Liver (tissue), 9 donors: ENCODE results near the gene FILIP1. TPM values are rescaled to one million over a fixed set of nuclear protein-coding genes. Genes with fewer than 3 reads are reported as not detected.

ENCODE experiments used
- DNase-seq: peaks from one replicate; pipeline ENCODE4 v3.0.0-alpha.2; 2017; ENCODE audit warnings: low spot score
- H3K27ac ChIP-seq, 2 donors: one replicate each; pipeline ENCODE4 v1.7.0; 2013; ENCODE audit warnings: inconsistent platforms in 2 of 2, low read length in 2 of 2, control low read depth in 1 of 2, low read depth in 1 of 2, mild to moderate bottlenecking in 1 of 2
- H3K27me3 ChIP-seq, 4 donors: one replicate each; pipeline versions ENCODE4 v1.6.1 to v1.7.0; 2013; ENCODE audit warnings: low read length in 3 of 4, inconsistent platforms in 1 of 4, mild to moderate bottlenecking in 1 of 4, moderate library complexity in 1 of 4; ENCODE audit not compliant: control insufficient read depth in 4 of 4, insufficient read depth in 4 of 4
- H3K36me3 ChIP-seq, 4 donors: one replicate each; pipeline versions ENCODE4 v1.6.1 to v1.7.0; 2013; ENCODE audit warnings: low read length in 3 of 4, mild to moderate bottlenecking in 3 of 4, low read depth in 1 of 4, moderate library complexity in 1 of 4; ENCODE audit not compliant: control insufficient read depth in 4 of 4, insufficient read depth in 3 of 4
- H3K4me1 ChIP-seq, 4 donors: one replicate each; pipeline versions ENCODE4 v1.6.1 to v1.7.0; 2013; ENCODE audit warnings: low read length in 3 of 4, mild to moderate bottlenecking in 3 of 4, moderate library complexity in 1 of 4; ENCODE audit not compliant: control insufficient read depth in 4 of 4, insufficient read depth in 4 of 4
- H3K4me3 ChIP-seq, 3 donors: one replicate each; pipeline versions ENCODE4 v1.6.1 to v1.7.0; 2013; ENCODE audit warnings: low read length in 3 of 3, control low read depth in 1 of 3, low read depth in 1 of 3, mild to moderate bottlenecking in 1 of 3
- H3K9ac ChIP-seq, 2 donors: one replicate each; pipeline ENCODE4 v1.7.0; 2013; ENCODE audit warnings: low read length in 2 of 2, mild to moderate bottlenecking in 2 of 2, moderate library complexity in 2 of 2, control low read depth in 1 of 2, low read depth in 1 of 2
- H3K9me3 ChIP-seq, 4 donors: one replicate each; pipeline versions ENCODE4 v1.6.1 to v1.7.0; 2013; ENCODE audit warnings: low read length in 3 of 4; ENCODE audit not compliant: control insufficient read depth in 4 of 4
- EGR1 ChIP-seq, 2 donors: IDR thresholded peaks; 2 replicates each; pipeline ENCODE4 v1.6.1; 2016 to 2018; ENCODE audit warnings: antibody characterized with exemption in 2 of 2, low read depth in 2 of 2
- FOXA1 ChIP-seq: IDR thresholded peaks from 2 replicates; pipeline ENCODE4 v1.6.1; 2016; ENCODE audit warnings: antibody characterized with exemption
- FOXA2 ChIP-seq: IDR thresholded peaks from 2 replicates; pipeline ENCODE4 v1.6.1; 2016; ENCODE audit warnings: antibody characterized with exemption
- GABPA ChIP-seq, 2 donors: IDR thresholded peaks in 1 of 2; conservative IDR thresholded peaks in 1 of 2; 2 replicates each; pipeline ENCODE4 v1.6.1; 2016; ENCODE audit warnings: antibody characterized with exemption in 2 of 2, mild to moderate bottlenecking in 1 of 2, moderate library complexity in 1 of 2
- HNF4A ChIP-seq, 2 donors: conservative IDR thresholded peaks; 2 replicates each; pipeline ENCODE4 v1.6.1; 2016; ENCODE audit warnings: antibody characterized with exemption in 2 of 2, mild to moderate bottlenecking in 2 of 2
- HNF4G ChIP-seq: IDR thresholded peaks from 2 replicates; pipeline ENCODE4 v1.6.1; 2016; ENCODE audit warnings: antibody characterized with exemption
- JUND ChIP-seq, 2 donors: IDR thresholded peaks; 2 replicates each; pipeline ENCODE4 v1.6.1; 2016; ENCODE audit warnings: antibody characterized with exemption in 2 of 2
- NR2F2 ChIP-seq: IDR thresholded peaks from 2 replicates; pipeline ENCODE4 v1.6.1; 2016; ENCODE audit warnings: antibody characterized with exemption
- RAD21 ChIP-seq, 2 donors: IDR thresholded peaks; 2 replicates each; pipeline ENCODE4 v1.6.1; 2016; ENCODE audit warnings: antibody characterized with exemption in 2 of 2, mild to moderate bottlenecking in 2 of 2
- RXRA ChIP-seq, 2 donors: IDR thresholded peaks; 2 replicates each; pipeline ENCODE4 v1.6.1; 2017 to 2018; ENCODE audit warnings: antibody characterized with exemption in 2 of 2, mild to moderate bottlenecking in 1 of 2
- SP1 ChIP-seq: IDR thresholded peaks from 2 replicates; pipeline ENCODE4 v1.6.1; 2018; ENCODE audit warnings: antibody characterized with exemption, mild to moderate bottlenecking
- TAF1 ChIP-seq: conservative IDR thresholded peaks from 2 replicates; pipeline ENCODE4 v1.6.1; 2016; ENCODE audit warnings: antibody characterized with exemption, mild to moderate bottlenecking
- YY1 ChIP-seq: IDR thresholded peaks from 2 replicates; pipeline ENCODE4 v1.6.1; 2016; ENCODE audit warnings: antibody characterized with exemption, mild to moderate bottlenecking
- WGBS: extraction: QIAGEN DNeasy Blood & Tissue Kit; methylation state at CpG from one replicate; pipeline ENCODE4 v1.1.7; 2013; 5-methylcytosine and 5-hydroxymethylcytosine counted together
- polyA plus RNA-seq, 2 donors: library from polyadenylated mRNA; stranded (reverse) in 1 of 2; unstranded in 1 of 2; fragments of 200-250 nt in 1 of 2; fragments of >200 nt in 1 of 2; fragmentation: Nextera tagmentation in 1 of 2; extraction: Ambion mirVana in 1 of 2; gene quantifications; one replicate each; pipeline versions ENCODE4 v1.2.1 to v1.2.3, GENCODE V29; 2013 to 2015
- total RNA-seq, 2 donors: library from RNA; depleted of rRNA; stranded (reverse); fragments of >200 nt; gene quantifications; one replicate each; pipeline ENCODE4 v1.2.3, GENCODE V29; 2014
- TF ChIP-seq, protein P1 (sequence below): fragments of 150-350 bp; IDR thresholded peaks from 2 replicates; pipeline ENCODE4 v1.5.1; 2017; ENCODE audit warnings: improper control_type of control experiment, low read depth, low read length; ENCODE audit not compliant: missing input control
- TF ChIP-seq, protein P2 (sequence below): IDR thresholded peaks from 2 replicates; pipeline ENCODE4 v1.6.1; 2016; ENCODE audit warnings: antibody characterized with exemption
- TF ChIP-seq, protein P3 (sequence below): IDR thresholded peaks from 2 replicates; pipeline ENCODE4 v1.6.1; 2016; ENCODE audit warnings: antibody characterized with exemption, mild to moderate bottlenecking
- TF ChIP-seq, protein P4 (sequence below): IDR thresholded peaks from 2 replicates; pipeline ENCODE4 v1.6.1; 2016; ENCODE audit warnings: antibody characterized with exemption
- TF ChIP-seq, protein P5 (sequence below): IDR thresholded peaks from 2 replicates; pipeline ENCODE4 v1.6.1; 2016; ENCODE audit warnings: antibody characterized with exemption
- donor health status: healthy.
- donor health status: healthy.
- donor health status: healthy.
- donor health status: healthy.
- donor health status: healthy.

Gene FILIP1
- total and polyA plus RNA-seq, 4 donors: 0.70 to 2.8 (median 1.1) TPM

DNA sequence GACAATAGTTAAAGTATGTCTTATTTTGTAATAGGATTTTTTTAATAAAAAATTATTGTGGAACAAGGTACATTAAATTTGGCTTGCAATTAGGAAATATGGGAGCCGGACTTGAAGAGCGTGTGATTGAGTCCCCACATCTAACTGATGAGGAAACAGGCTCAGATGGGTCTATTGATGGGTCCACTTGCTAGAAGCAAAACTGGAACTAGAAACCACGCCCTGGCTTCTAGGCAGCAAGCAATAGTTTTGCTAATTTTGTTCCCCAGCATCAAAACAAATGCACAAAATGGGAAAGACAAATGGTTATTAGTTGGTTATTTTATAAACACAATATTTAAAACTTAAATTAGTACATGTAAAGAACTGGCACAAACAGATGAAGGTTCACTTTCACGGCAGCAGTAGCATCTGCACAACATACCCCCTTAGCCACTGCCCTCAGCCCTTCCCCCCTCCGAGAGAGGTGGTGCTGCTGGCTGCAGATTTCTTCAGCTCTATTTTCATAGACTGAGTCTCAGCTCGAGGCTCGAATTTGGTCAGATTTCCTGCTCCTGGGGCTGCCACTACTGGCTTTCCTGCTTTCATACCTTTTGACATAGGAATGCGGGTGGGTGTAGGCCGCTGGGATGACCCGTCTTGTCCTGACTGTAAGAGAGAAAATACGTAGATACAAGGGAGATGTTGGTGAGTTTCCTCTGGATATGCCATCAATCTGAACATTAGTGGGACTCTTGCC is 185.2 kb downstream of the FILIP1 start:
- 67% methylated on average over 11 of the region's 11 CpGs for WGBS

More for the DNA sequence above, 185.2 kb downstream of the FILIP1 start:
- Histone ChIP-seq H3K27ac (no peak overlapping the region), H3K9ac (no peak overlapping the region), H3K9me3 (no peaks in the 10 kb centered on the region), H3K4me3 (no peak overlapping the region), H3K36me3 (no peaks in the 10 kb centered on the region), H3K4me1 (no peaks in the 10 kb centered on the region), H3K27me3 (peaks cover 0 to 2% (median 0%) of the 10 kb centered on the region in 4 donors)
- no peak for TF ChIP-seq FOXA2
- no peak for TF ChIP-seq TAF1
- TF ChIP-seq SP1: no peak
- no peak for TF ChIP-seq RXRA (IDR thresholded peaks at IDR 0.05)
- TF ChIP-seq RAD21 (IDR thresholded peaks at IDR 0.05): no peak
- TF ChIP-seq EGR1 (IDR thresholded peaks at IDR 0.05; ENCODE audit: low read depth in 2 of 2): no peak
- TF ChIP-seq GABPA (IDR thresholded peaks at IDR 0.05 in 1 of 2, conservative IDR thresholded peaks at IDR 0.05 in 1 of 2): no peak
- TF ChIP-seq, protein P1, sequence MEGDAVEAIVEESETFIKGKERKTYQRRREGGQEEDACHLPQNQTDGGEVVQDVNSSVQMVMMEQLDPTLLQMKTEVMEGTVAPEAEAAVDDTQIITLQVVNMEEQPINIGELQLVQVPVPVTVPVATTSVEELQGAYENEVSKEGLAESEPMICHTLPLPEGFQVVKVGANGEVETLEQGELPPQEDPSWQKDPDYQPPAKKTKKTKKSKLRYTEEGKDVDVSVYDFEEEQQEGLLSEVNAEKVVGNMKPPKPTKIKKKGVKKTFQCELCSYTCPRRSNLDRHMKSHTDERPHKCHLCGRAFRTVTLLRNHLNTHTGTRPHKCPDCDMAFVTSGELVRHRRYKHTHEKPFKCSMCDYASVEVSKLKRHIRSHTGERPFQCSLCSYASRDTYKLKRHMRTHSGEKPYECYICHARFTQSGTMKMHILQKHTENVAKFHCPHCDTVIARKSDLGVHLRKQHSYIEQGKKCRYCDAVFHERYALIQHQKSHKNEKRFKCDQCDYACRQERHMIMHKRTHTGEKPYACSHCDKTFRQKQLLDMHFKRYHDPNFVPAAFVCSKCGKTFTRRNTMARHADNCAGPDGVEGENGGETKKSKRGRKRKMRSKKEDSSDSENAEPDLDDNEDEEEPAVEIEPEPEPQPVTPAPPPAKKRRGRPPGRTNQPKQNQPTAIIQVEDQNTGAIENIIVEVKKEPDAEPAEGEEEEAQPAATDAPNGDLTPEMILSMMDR: no peak
- TF ChIP-seq YY1: no peak
- TF ChIP-seq FOXA1: no peak
- TF ChIP-seq, protein P2, sequence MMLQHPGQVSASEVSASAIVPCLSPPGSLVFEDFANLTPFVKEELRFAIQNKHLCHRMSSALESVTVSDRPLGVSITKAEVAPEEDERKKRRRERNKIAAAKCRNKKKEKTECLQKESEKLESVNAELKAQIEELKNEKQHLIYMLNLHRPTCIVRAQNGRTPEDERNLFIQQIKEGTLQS: no peak
- no peak for TF ChIP-seq JUND (IDR thresholded peaks at IDR 0.05)
- TF ChIP-seq, protein P3, sequence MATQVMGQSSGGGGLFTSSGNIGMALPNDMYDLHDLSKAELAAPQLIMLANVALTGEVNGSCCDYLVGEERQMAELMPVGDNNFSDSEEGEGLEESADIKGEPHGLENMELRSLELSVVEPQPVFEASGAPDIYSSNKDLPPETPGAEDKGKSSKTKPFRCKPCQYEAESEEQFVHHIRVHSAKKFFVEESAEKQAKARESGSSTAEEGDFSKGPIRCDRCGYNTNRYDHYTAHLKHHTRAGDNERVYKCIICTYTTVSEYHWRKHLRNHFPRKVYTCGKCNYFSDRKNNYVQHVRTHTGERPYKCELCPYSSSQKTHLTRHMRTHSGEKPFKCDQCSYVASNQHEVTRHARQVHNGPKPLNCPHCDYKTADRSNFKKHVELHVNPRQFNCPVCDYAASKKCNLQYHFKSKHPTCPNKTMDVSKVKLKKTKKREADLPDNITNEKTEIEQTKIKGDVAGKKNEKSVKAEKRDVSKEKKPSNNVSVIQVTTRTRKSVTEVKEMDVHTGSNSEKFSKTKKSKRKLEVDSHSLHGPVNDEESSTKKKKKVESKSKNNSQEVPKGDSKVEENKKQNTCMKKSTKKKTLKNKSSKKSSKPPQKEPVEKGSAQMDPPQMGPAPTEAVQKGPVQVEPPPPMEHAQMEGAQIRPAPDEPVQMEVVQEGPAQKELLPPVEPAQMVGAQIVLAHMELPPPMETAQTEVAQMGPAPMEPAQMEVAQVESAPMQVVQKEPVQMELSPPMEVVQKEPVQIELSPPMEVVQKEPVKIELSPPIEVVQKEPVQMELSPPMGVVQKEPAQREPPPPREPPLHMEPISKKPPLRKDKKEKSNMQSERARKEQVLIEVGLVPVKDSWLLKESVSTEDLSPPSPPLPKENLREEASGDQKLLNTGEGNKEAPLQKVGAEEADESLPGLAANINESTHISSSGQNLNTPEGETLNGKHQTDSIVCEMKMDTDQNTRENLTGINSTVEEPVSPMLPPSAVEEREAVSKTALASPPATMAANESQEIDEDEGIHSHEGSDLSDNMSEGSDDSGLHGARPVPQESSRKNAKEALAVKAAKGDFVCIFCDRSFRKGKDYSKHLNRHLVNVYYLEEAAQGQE: no peak
- TF ChIP-seq HNF4A (conservative IDR thresholded peaks at IDR 0.05): no peak
- TF ChIP-seq, protein P4, sequence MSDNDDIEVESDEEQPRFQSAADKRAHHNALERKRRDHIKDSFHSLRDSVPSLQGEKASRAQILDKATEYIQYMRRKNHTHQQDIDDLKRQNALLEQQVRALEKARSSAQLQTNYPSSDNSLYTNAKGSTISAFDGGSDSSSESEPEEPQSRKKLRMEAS: no peak
- TF ChIP-seq, protein P5, sequence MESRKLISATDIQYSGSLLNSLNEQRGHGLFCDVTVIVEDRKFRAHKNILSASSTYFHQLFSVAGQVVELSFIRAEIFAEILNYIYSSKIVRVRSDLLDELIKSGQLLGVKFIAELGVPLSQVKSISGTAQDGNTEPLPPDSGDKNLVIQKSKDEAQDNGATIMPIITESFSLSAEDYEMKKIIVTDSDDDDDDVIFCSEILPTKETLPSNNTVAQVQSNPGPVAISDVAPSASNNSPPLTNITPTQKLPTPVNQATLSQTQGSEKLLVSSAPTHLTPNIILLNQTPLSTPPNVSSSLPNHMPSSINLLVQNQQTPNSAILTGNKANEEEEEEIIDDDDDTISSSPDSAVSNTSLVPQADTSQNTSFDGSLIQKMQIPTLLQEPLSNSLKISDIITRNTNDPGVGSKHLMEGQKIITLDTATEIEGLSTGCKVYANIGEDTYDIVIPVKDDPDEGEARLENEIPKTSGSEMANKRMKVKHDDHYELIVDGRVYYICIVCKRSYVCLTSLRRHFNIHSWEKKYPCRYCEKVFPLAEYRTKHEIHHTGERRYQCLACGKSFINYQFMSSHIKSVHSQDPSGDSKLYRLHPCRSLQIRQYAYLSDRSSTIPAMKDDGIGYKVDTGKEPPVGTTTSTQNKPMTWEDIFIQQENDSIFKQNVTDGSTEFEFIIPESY: no peak
- no peak for TF ChIP-seq NR2F2
- no peak for TF ChIP-seq HNF4G
- no peak for DNase-seq
